Pancreas (tissue), 10 donors: Measurements from ENCODE around the gene SCN10A. TPM values are rescaled to one million over a fixed set of nuclear protein-coding genes. Genes with fewer than 3 reads are reported as not detected.

Source experiments
- ATAC-seq, 4 donors: fragments of 200-7000 bp; cut with Tn5 transposase; one replicate each; pipeline versions ENCODE4 v1.8.0 to v1.9.1; 2020; ENCODE audit warnings: mild to moderate bottlenecking in 4 of 4, moderate library complexity in 4 of 4
- DNase-seq, 6 donors: peaks; one replicate each; pipeline ENCODE4 v3.0.0-alpha.2; 2020
- FAIRE-seq: peaks from 2 replicates; lab custom pipeline; 2012; peaks lifted over from hg19 to GRCh38; lab: Jason Lieb, UNC
- H3K27ac ChIP-seq, 4 donors: fragments of 200-600 bp; sonication (generic); 1 replicate in 3 of 4; 2 replicates in 1 of 4; pipeline versions ENCODE4 v1.5.0 to v1.8.0; 2020
- H3K27me3 ChIP-seq, 4 donors: fragments of 200-600 bp; one replicate each; pipeline ENCODE4 v1.8.0; 2021
- H3K36me3 ChIP-seq, 3 donors: fragments of 200-600 bp; sonication (generic) in 1 of 3; one replicate each; pipeline versions ENCODE4 v1.5.0 to v1.8.0; 2020 to 2021
- H3K4me1 ChIP-seq, 3 donors: fragments of 200-600 bp; one replicate each; pipeline ENCODE4 v1.8.0; 2021
- H3K4me3 ChIP-seq, 4 donors: fragments of 200-600 bp; sonication (generic) in 2 of 4; one replicate each; pipeline versions ENCODE4 v1.5.0 to v1.8.0; 2020 to 2021
- H3K9me3 ChIP-seq, 4 donors: fragments of 200-600 bp; one replicate each; pipeline ENCODE4 v1.8.0; 2021
- CTCF ChIP-seq, 4 donors: fragments of 200-600 bp; sonication (generic) in 3 of 4; IDR thresholded peaks; one replicate each; pipeline versions ENCODE4 v1.5.0 to v1.8.0; 2021; ENCODE audit warnings: antibody characterized with exemption in 4 of 4
- WGBS, 2 donors: extraction: QIAGEN DNeasy Blood & Tissue Kit; methylation state at CpG; one replicate each; pipeline ENCODE4 v1.1.7; 2013; 5-methylcytosine and 5-hydroxymethylcytosine counted together
- intact Hi-C, 3 donors: fragments of 100-400 bp; cut with DNase I; formaldehyde crosslinking; loops; one replicate each; pipeline versions ENCODE4 v1.11.1 to v1.14.2; 2022
- polyA plus RNA-seq, 2 donors: library from polyadenylated mRNA; stranded (reverse); fragments of 200-250 nt; gene quantifications; one replicate each; pipeline ENCODE4 v1.2.3, GENCODE V29; 2013
- total RNA-seq, 6 donors: library from RNA; stranded (reverse); fragmentation: NEBNext Ultra II Directional in 4 of 6; extraction: Animal tissue kit (Norgen Biotek cat#: 25700) in 4 of 6; gene quantifications; one replicate each; pipeline versions ENCODE4 v1.2.1 to v1.2.4, GENCODE V29; 2021 to 2023
- donor health status: healthy with polysubstance abuse.
- donor health status: DM: no; HTN: no; CAD: no; lungs with moderate emphysema.
- donor health status: DM: no; HTN: no; CAD: no.
- donor health status: control.
- donor health status: control.
- donor health status: Bipolar disorder and iron deficiency.
- donor health status: DM: yes; HTN: yes; CAD: no.
- donor health status: DM: no; HTN: no; CAD: no.
- donor health status: DM: no; HTN: no; CAD: no.
- donor health status: DM: yes; HTN: yes; CAD: no.

SCN10A gene
- total and polyA plus RNA-seq, 8 donors = not detected

DNA sequence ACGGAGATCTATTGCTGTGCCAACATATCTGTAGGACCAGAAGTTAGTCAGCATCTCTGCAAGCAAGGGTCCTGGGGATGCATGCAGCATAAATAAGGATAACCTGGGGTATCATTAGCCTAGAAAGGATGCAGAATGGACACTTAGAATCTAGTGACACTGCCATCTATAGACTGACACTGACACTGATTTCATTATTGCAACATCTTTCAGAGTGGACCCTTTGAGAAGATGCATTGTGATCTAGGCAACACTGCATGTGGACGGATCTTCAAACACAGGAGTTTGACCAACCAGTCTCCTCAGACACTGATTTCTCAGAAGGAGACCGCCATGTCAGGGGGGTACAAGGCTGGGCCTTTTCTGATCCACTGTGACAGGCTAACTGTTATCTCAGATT, 52.4 kb downstream of the SCN10A start:
- H3K4me3 ChIP-seq = no peak overlapping the region
- intact Hi-C loops = no loop called here
- 37 to 62% methylated on average over 3 of the region's 3 CpGs for WGBS, 2 donors
- no peak for TF ChIP-seq CTCF (IDR thresholded peaks at IDR 0.05)
- H3K27ac ChIP-seq = no peak overlapping the region
- no peaks in the 10 kb centered on the region for H3K9me3 ChIP-seq
- H3K27me3 ChIP-seq = no peaks in the 10 kb centered on the region
- DNase-seq (no peak), FAIRE-seq (no peak), ATAC-seq (no peak)
- no peaks in the 10 kb centered on the region for H3K4me1 ChIP-seq
- no peaks in the 10 kb centered on the region for H3K36me3 ChIP-seq

GRCh38 chr3:38758557-38758956, 57.5 kb downstream of the SCN10A start:
- no peak for FAIRE-seq
- no peak overlapping the region for H3K27ac ChIP-seq
- no peak for ATAC-seq
- H3K9me3 ChIP-seq = no peaks in the 10 kb centered on the region
- no peaks in the 10 kb centered on the region for H3K36me3 ChIP-seq
- 71 to 87% methylated on average over 3 of the region's 3 CpGs for WGBS, 2 donors
- H3K4me3 ChIP-seq = no peak overlapping the region
- no peak for TF ChIP-seq CTCF (IDR thresholded peaks at IDR 0.05)
- intact Hi-C loops = no loop called here
- H3K27me3 ChIP-seq = no peaks in the 10 kb centered on the region
- no peak for DNase-seq
- H3K4me1 ChIP-seq = no peaks in the 10 kb centered on the region

DNA sequence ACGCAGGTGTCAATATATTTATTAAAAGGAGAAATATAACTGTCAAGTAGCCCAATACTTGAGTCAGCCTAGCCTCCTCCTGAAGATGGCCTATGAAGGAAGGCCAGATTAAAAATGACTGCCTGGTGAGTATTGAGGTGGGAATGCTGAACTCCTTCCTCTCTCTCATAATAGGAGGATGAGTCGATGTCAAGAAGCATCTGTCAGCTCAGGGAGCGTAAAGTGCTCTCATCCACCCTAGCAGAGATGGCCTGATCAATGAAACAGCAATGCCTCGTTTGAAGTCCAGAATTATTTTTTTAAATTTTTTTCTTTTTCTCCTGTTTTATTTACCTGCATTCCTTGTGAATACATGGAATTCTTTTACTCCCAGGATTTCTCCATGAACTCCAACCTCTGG, 58.3 kb downstream of the SCN10A start:
- Histone ChIP-seq H3K27me3 (no peaks in the 10 kb centered on the region), H3K9me3 (no peaks in the 10 kb centered on the region), H3K4me3 (no peak overlapping the region), H3K27ac (no peak overlapping the region), H3K36me3 (no peaks in the 10 kb centered on the region), H3K4me1 (no peaks in the 10 kb centered on the region)
- ATAC-seq (no peak), FAIRE-seq (no peak), DNase-seq (no peak)
- intact Hi-C loops = no loop called here
- 45 to 60% methylated on average over 4 of the region's 4 CpGs for whole genome bisulfite sequencing, 2 donors
- no peak for TF ChIP-seq CTCF (IDR thresholded peaks at IDR 0.05)

DNA sequence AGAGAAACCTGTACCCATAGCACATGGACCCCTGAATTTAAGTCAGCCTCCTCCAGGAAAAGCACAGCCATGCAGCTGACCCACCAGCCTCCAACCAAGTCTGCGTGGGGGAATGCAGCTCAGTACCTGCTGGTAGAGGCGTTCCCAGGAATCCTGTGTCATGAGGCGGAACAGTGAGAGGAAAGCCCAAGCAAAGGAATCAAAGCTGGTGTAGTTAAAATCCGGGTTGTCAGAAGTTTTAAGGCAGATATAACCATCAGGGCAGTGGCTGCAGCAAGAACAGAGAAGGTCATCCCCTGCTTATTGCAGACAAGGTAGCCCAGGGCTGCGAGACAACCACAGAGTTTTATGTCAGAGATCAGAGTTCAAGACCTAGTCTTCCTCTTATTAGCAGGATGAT, 59.1 kb downstream of the SCN10A start:
- no peak for ATAC-seq
- no peak overlapping the region for H3K4me3 ChIP-seq
- 63 to 73% methylated on average over 5 of the region's 5 CpGs for WGBS, 2 donors
- H3K4me1 ChIP-seq = no peaks in the 10 kb centered on the region
- no peaks in the 10 kb centered on the region for H3K27me3 ChIP-seq
- intact Hi-C loops = no loop called here
- FAIRE-seq = no peak
- no peak for DNase-seq
- H3K36me3 ChIP-seq = no peaks in the 10 kb centered on the region
- H3K9me3 ChIP-seq = no peaks in the 10 kb centered on the region
- TF ChIP-seq CTCF (IDR thresholded peaks at IDR 0.05) = no peak
- H3K27ac ChIP-seq = no peak overlapping the region

DNA sequence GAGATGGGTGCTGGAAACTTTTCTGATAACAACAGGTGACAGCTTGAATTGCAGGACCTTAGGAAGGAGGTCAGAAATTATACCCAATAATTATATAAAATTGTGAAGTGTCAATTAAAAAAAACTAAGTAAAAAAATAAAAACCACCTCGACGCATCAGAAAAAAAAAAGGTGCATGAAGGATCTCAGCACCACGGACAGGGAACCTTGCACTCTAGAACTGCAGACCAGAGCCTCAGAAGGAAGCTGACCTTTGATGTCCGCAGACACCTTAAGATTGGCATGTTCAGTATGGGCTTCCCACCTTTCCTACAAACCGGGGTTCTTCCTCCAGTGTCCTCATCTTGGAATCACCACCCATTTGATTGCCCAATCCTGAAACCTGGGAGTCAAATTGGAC, 60.9 kb downstream of the SCN10A start:
- intact Hi-C loops = no loop called here
- no peak for DNase-seq
- no peaks in the 10 kb centered on the region for H3K27me3 ChIP-seq
- no peak for ATAC-seq
- H3K36me3 ChIP-seq = no peaks in the 10 kb centered on the region
- H3K4me1 ChIP-seq = no peaks in the 10 kb centered on the region
- H3K27ac ChIP-seq = no peak overlapping the region
- no peak overlapping the region for H3K4me3 ChIP-seq
- no peak for FAIRE-seq
- TF ChIP-seq CTCF (IDR thresholded peaks at IDR 0.05) = no peak
- no peaks in the 10 kb centered on the region for H3K9me3 ChIP-seq
- 32 to 33% methylated on average over 5 of the region's 5 CpGs for WGBS, 2 donors
